GM23248 (cell line): Measurements from ENCODE around the gene PDSS2.

ENCODE experiments used
- EZH2 ChIP-seq: fragments of 200-600 bp; sonication (generic); IDR thresholded peaks from 2 replicates; pipeline ENCODE4 v1.6.1; 2018; ENCODE audit warnings: antibody characterized with exemption, mild to moderate bottlenecking; ENCODE audit not compliant: insufficient read depth, poor library complexity, severe bottlenecking
- EZH2phosphoT487 ChIP-seq: fragments of 200-600 bp; sonication (generic); IDR thresholded peaks from 2 replicates; pipeline ENCODE4 v1.6.1; 2018; ENCODE audit warnings: antibody characterized with exemption, moderate library complexity, mild to moderate bottlenecking, low read depth; ENCODE audit not compliant: insufficient read depth

GRCh38 chr6:107267006-107267405 lies 192.4 kb downstream of the PDSS2 start:
- no peak for TF ChIP-seq EZH2phosphoT487
- TF ChIP-seq EZH2 = no peak
